T-helper 2 cell treated with Interferon-gamma antibody and Interleukin-4, amounts not matched to agents 100 ng/mL and 5 ng/mL, for 36 hours (primary cell): ENCODE measurements around the gene ZP2. TPM values are rescaled to one million over a fixed set of nuclear protein-coding genes. Genes with fewer than 3 reads are reported as not detected.
"Not testable (repeated sequence)": the region's sequence is repeated elsewhere in the genome, so short reads cannot be mapped to it uniquely, and the experiment has no call there.

Source experiments
- intact Hi-C: fragments of 100-400 bp; cut with micrococcal nuclease; formaldehyde crosslinking; loops from one replicate; pipeline ENCODE4 v1.15.1; 2023
- total RNA-seq: library from RNA; stranded (reverse); gene quantifications from 2 replicates; pipeline ENCODE4 v1.2.3, GENCODE V29; 2022

ZP2 gene
- total RNA-seq, 1 donor from 2014 or later, result not detected

- intact Hi-C loops, result not testable (repeated sequence)
Measured at GRCh38 chr16:21153124-21153729, 58.1 kb downstream of the ZP2 start.

- intact Hi-C loops, result not testable (repeated sequence)
Measured at GRCh38 chr16:21152160-21153030, 59.0 kb downstream of the ZP2 start.

- intact Hi-C loops, result no loop called here
Measured at GRCh38 chr16:21150375-21151001, 60.9 kb downstream of the ZP2 start, which contains the start of gene DNAH3. Gene DNAH3, minus strand, starts transcription at chr16:21150846. Its CDS starts 527 bp downstream, at chr16:21150319.

Other genes with a start within 250 kb of the ZP2 start
- 0.02 TPM in 1 of 2 replicates, not detected in the other for gene DNAH3, start 60.7 kb downstream of the ZP2 start, total RNA-seq
- gene LDAF1, start 52.9 kb downstream of the ZP2 start, total RNA-seq, result 8.0 and 8.6 TPM in 2 replicates
- gene ANKS4B, start 22.1 kb upstream of the ZP2 start, total RNA-seq, result not detected in 2 replicates
- gene CRYM, start 66.7 kb upstream of the ZP2 start, total RNA-seq, result not detected in 2 replicates